K562 (cell line): ENCODE measurements around the gene TOMM5. TPM values are rescaled to one million over a fixed set of nuclear protein-coding genes. Genes with fewer than 3 reads are reported as not detected.

Experiments used
- ATAC-seq: fragments of 200-7000 bp; cut with Tn5 transposase; 3 replicates; pipeline ENCODE4 v1.9.1; 2020; ENCODE audit warnings: moderate library complexity
- Bru-seq: library from RNA; stranded (reverse); fragments of 400-500 nt; gene quantifications from one replicate; lab custom pipeline; 2021; lab: Mats Ljungman, UMichigan
- BruChase-seq, 2 experiments: library from RNA; stranded (reverse); fragments of 400-500 nt; gene quantifications; one replicate each; lab custom pipeline; 2021; lab: Mats Ljungman, UMichigan
- BruUV-seq: library from RNA; stranded (reverse); fragments of 400-500 nt; replicated peaks from 2 replicates; lab custom pipeline; 2021; lab: Mats Ljungman, UMichigan
- CTCF ChIA-PET: fragments of 300-600 bp; formaldehyde crosslinking; extraction: SDS; loops from one replicate; lab custom pipeline; 2021; ENCODE audit warnings: low intra/inter-chr PET ratio; lab: Yijun Ruan, JAX
- POLR2A ChIA-PET: fragments of 300-600, 350-650 bp; sonication (Branson Sonifier 250); formaldehyde crosslinking; extraction: SDS; loops from one replicate; lab custom pipeline; 2021; ENCODE audit warnings: antibody characterized with exemption, inconsistent platforms; lab: Yijun Ruan, JAX
- DNase-seq, 4 experiments: peaks; one replicate each; pipeline versions ENCODE4 v3.0.0 to v3.0.0-alpha.2; 2011 to 2018; ENCODE audit warnings: low spot score in 3 of 4, mixed read lengths in 3 of 4; ENCODE audit errors: extremely low read depth in 1 of 4
- FAIRE-seq: peaks from 2 replicates; lab custom pipeline; 2011; peaks lifted over from hg19 to GRCh38; lab: Jason Lieb, UNC
- H2AFZ ChIP-seq: 2 replicates; pipeline ENCODE4 v1.6.0; 2011; ENCODE audit warnings: low read depth, low read length, control low read depth, inconsistent platforms
- H3K27ac ChIP-seq: fragments of 200-600 bp; 3 replicates; pipeline ENCODE4 v1.8.0; 2011; ENCODE audit warnings: low read depth, mild to moderate bottlenecking, control low read depth, inconsistent platforms, low read length, moderate library complexity, mixed read lengths; ENCODE audit errors: extremely low read depth
- H3K27me3 ChIP-seq, 2 experiments: fragments of 300-600 bp in 1 of 2; 2 replicates in 1 of 2; 3 replicates in 1 of 2; pipeline versions ENCODE4 v1.6.0 to v1.8.0; 2011; ENCODE audit warnings: inconsistent platforms in 2 of 2, low read length in 2 of 2, mild to moderate bottlenecking in 1 of 2, mixed read lengths in 1 of 2, moderate library complexity in 1 of 2; ENCODE audit not compliant: control insufficient read depth in 2 of 2, insufficient read depth in 2 of 2
- H3K36me3 ChIP-seq: fragments of 300-600 bp; 3 replicates; pipeline ENCODE4 v1.8.0; 2011; ENCODE audit warnings: mild to moderate bottlenecking, low read length, inconsistent platforms; ENCODE audit not compliant: control insufficient read depth, insufficient read depth
- H3K4me1 ChIP-seq, 2 experiments: fragments of 200-600 bp in 1 of 2; replicated peaks in 1 of 2; 2 replicates in 1 of 2; 3 replicates in 1 of 2; pipeline versions ENCODE4 v1.5.1 to v1.8.0; 2011; ENCODE audit warnings: inconsistent platforms in 2 of 2, low read length in 2 of 2, mild to moderate bottlenecking in 1 of 2, mixed read lengths in 1 of 2, moderate library complexity in 1 of 2; ENCODE audit not compliant: control insufficient read depth in 2 of 2, insufficient read depth in 2 of 2
- H3K4me2 ChIP-seq: 2 replicates; pipeline ENCODE4 v1.6.1; 2011; ENCODE audit warnings: low read length, control low read depth, inconsistent platforms, mixed read lengths; ENCODE audit not compliant: insufficient read depth
- H3K4me3 ChIP-seq: fragments of 200-600 bp; sonication (generic), shearing (Covaris generic); 2 replicates; pipeline ENCODE4 v1.5.1; 2016; ENCODE audit warnings: control low read depth, inconsistent platforms
- H3K79me2 ChIP-seq: fragments of 200-600 bp; 3 replicates; pipeline ENCODE4 v1.8.0; 2011; ENCODE audit warnings: low read length, inconsistent platforms; ENCODE audit not compliant: control insufficient read depth, insufficient read depth
- H3K9ac ChIP-seq, 2 experiments: 2 replicates each; pipeline versions ENCODE4 v1.6.0 to v1.6.1; 2011; ENCODE audit warnings: low read depth in 2 of 2, low read length in 2 of 2, control low read depth in 1 of 2, inconsistent platforms in 1 of 2, mild to moderate bottlenecking in 1 of 2, mixed read lengths in 1 of 2; ENCODE audit not compliant: insufficient read depth in 1 of 2
- H3K9me1 ChIP-seq: one replicate; pipeline ENCODE4 v1.6.0; 2011; ENCODE audit warnings: inconsistent platforms, mild to moderate bottlenecking, low read length, moderate library complexity; ENCODE audit not compliant: control insufficient read depth, insufficient read depth
- H3K9me3 ChIP-seq: replicated peaks from 2 replicates; pipeline ENCODE4 v1.5.1; 2011; ENCODE audit warnings: low read depth, low read length, inconsistent platforms; ENCODE audit not compliant: control insufficient read depth, insufficient read depth
- H4K20me1 ChIP-seq: replicated peaks from 2 replicates; pipeline ENCODE4 v1.6.1; 2011; ENCODE audit warnings: low read length, inconsistent platforms, mixed read lengths; ENCODE audit not compliant: control insufficient read depth, insufficient read depth
- DACH1 ChIP-seq: fragments of 450-650 bp; IDR thresholded peaks from 2 replicates; pipeline ENCODE4 v1.6.1; 2018; ENCODE audit not compliant: partially characterized antibody
- ELF1 ChIP-seq: fragments of 200-800 bp; sonication (Bioruptor generic); IDR thresholded peaks from 2 replicates; pipeline ENCODE4 v1.6.1; 2016; ENCODE audit warnings: missing genetic modification characterization, missing compliant biosample characterization
- FUS ChIP-seq: fragments of 200-400 bp; formaldehyde crosslinking; optimal IDR thresholded peaks from 2 replicates; pipeline ENCODE3; 2017; ENCODE audit warnings: low read depth, low read length
- HNRNPH1 ChIP-seq: fragments of 200-400 bp; formaldehyde crosslinking; optimal IDR thresholded peaks from 2 replicates; pipeline ENCODE3; 2017; ENCODE audit warnings: low read depth, mild to moderate bottlenecking, low read length, moderate library complexity
- IFI16 ChIP-seq: fragments of 250-450 bp; sonication (Bioruptor Pico); IDR thresholded peaks from 2 replicates; pipeline ENCODE4 v2.1.2; 2022; ENCODE audit warnings: mild to moderate bottlenecking, inconsistent platforms
- NFE2 ChIP-seq: IDR thresholded peaks from 2 replicates; pipeline ENCODE4 v1.6.1; 2014; ENCODE audit warnings: antibody characterized with exemption, low read depth
- NFRKB ChIP-seq: fragments of 450-650 bp; IDR thresholded peaks from 2 replicates; pipeline ENCODE4 v1.6.1; 2016; ENCODE audit warnings: low read depth
- POLR2H ChIP-seq: IDR thresholded peaks from 2 replicates; pipeline ENCODE4 v1.6.1; 2016; ENCODE audit warnings: missing genetic modification characterization, low read depth, mild to moderate bottlenecking, control low read depth, missing compliant biosample characterization, moderate library complexity
- RBM14 ChIP-seq: fragments of 200-400 bp; formaldehyde crosslinking; IDR thresholded peaks from 2 replicates; pipeline ENCODE4 v1.6.1; 2018; ENCODE audit warnings: low read depth, mild to moderate bottlenecking, low read length, moderate library complexity, borderline replicate concordance; ENCODE audit not compliant: insufficient read depth
- WGBS: fragments of 100-300 bp; shearing (Covaris generic); methylation state at CpG from one replicate; pipeline ENCODE4 v1.1.6; 2016; ENCODE audit warnings: low coverage, mixed read lengths; ENCODE audit not compliant: insufficient coverage; ENCODE audit errors: missing lambda C conversion rate; 5-methylcytosine and 5-hydroxymethylcytosine counted together
- in situ Hi-C: fragments of 300-500 bp; cut with MboI; formaldehyde crosslinking; loops from 4 replicates; pipeline ENCODE4 v1.15.0; 2018; ENCODE audit warnings: inconsistent platforms, mixed read lengths
- intact Hi-C: fragments of 100-400 bp; cut with micrococcal nuclease; formaldehyde crosslinking; loops from 2 replicates; pipeline ENCODE4 v1.14.2; 2022
- long read RNA-seq, 3 experiments: library from polyadenylated mRNA in 2 of 3; library from RNA in 1 of 3; unstranded in 2 of 3; stranded (forward) in 1 of 3; transcript quantifications; one replicate each; pipeline ENCODE4 v2.0.0, GENCODE V29; 2019 to 2022
- polyA minus RNA-seq, 3 experiments: library from RNA; depleted of rRNA, polyadenylated mRNA; stranded (reverse); fragments of >200 nt; gene quantifications; 2 replicates each; pipeline ENCODE4 v1.2.3, GENCODE V29; 2011
- polyA plus RNA-seq, 8 experiments: library from polyadenylated mRNA; depleted of rRNA in 4 of 8; stranded (reverse) in 5 of 8; unstranded in 3 of 8; fragments of >200 nt; fragmentation: Nextera tagmentation in 2 of 8; fragmentation: Illumina TruSeq in 1 of 8; extraction: Ambion mirVana in 2 of 8; extraction: Trizol in 1 of 8; gene quantifications; 2 replicates each; pipeline versions ENCODE4 v1.2.1 to v1.2.3, GENCODE V29; 2011 to 2014; ENCODE audit warnings: inconsistent platforms in 1 of 8, missing spikeins in 1 of 8
- total RNA-seq, 7 experiments: library from RNA; depleted of rRNA in 6 of 7; stranded (reverse); fragments of >200 nt in 6 of 7; fragmentation: Illumina TruSeq in 2 of 7; extraction: Trizol in 2 of 7; gene quantifications; 2 replicates each; pipeline versions ENCODE4 v1.2.1 to v1.2.3, GENCODE V29; 2011 to 2021; ENCODE audit warnings: low replicate concordance in 1 of 7
- TF ChIP-seq, protein P1 (sequence below): fragments of 250-450 bp; sonication (Bioruptor Pico); IDR thresholded peaks from 2 replicates; pipeline ENCODE4 v1.5.0; 2022; ENCODE audit warnings: mild to moderate bottlenecking
- TF ChIP-seq, protein P2 (sequence below): sonication (generic); formaldehyde crosslinking; IDR thresholded peaks from 2 replicates; pipeline ENCODE4 v1.8.1; 2023; ENCODE audit warnings: mild to moderate bottlenecking, missing genetic modification reagents

TOMM5 gene
- 113 and 166 TPM in 2 replicates for total RNA-seq (2011; cell fraction: chromatin; rRNA removed; ENCODE audit: low replicate concordance)
- total RNA-seq (2011; cell fraction: nucleolus; rRNA removed), result 109 and 111 TPM in 2 replicates
- total RNA-seq (2011; cell fraction: nucleoplasm; rRNA removed), result 160 and 203 TPM in 2 replicates
- total RNA-seq (2014; rRNA removed), result 486 and 497 TPM in 2 replicates
- total RNA-seq (2014; rRNA removed; fragmentation: Illumina TruSeq; extraction: Trizol), result 432 and 435 TPM in 2 replicates
- 507 and 545 TPM in 2 replicates for total RNA-seq (2015; rRNA removed; fragmentation: Illumina TruSeq; extraction: Trizol)
- total RNA-seq (2021), result 262 and 298 TPM in 2 replicates
- 324 and 496 TPM in 2 replicates for polyA plus RNA-seq (2011; rRNA removed)
- polyA plus RNA-seq (2011; cell fraction: cytosol; rRNA removed), result 234 and 249 TPM in 2 replicates
- polyA plus RNA-seq (2011; cell fraction: nucleus; rRNA removed), result 147 and 154 TPM in 2 replicates
- 170 and 540 TPM in 2 replicates for polyA plus RNA-seq (2012)
- 415 and 463 TPM in 2 replicates for polyA plus RNA-seq (2014; fragmentation: Illumina TruSeq; extraction: Trizol)
- 1,000 to 10,000 TPM; 1,739 to 1,742 TPM for polyA plus RNA-seq (2014; fragmentation: Nextera tagmentation; extraction: Ambion mirVana)
- 636 and 716 TPM in 2 replicates for polyA plus RNA-seq (2014; rRNA removed)
- 175 and 198 TPM in 2 replicates for polyA minus RNA-seq (2011; rRNA and poly(A)+ RNA removed)
- polyA minus RNA-seq (2011; cell fraction: cytosol; rRNA and poly(A)+ RNA removed), result 111 and 115 TPM in 2 replicates
- 84.0 and 132 TPM in 2 replicates for polyA minus RNA-seq (2011; cell fraction: nucleus; rRNA and poly(A)+ RNA removed)
- Bru-seq, nascent RNA, result percentile 99 among the genes with signal in this experiment
- BruChase-seq, experiment 1, labeled RNA remaining after a 2-hour chase, result percentile 99 among the genes with signal in this experiment
- BruChase-seq, experiment 2, labeled RNA remaining after a 6-hour chase, result percentile 99 among the genes with signal in this experiment
- long read RNA-seq, experiment 1, transcript TOMM5-201 (2 exons, 751 nt), result major isoform, 582 of 643 reads
- long read RNA-seq, experiment 1, transcript TOMM5-202 (2 exons, 808 nt), result minor isoform, 47 of 643 reads
- long read RNA-seq, experiment 1, transcript TOMM5-203 (2 exons, 789 nt), result minor isoform, 10 of 643 reads
- long read RNA-seq, experiment 1, partial matches to known transcripts, result 0 of 643 reads
- long read RNA-seq, experiment 1, other reads (novel, unspliced or antisense), result 2 of 643 reads
- long read RNA-seq, experiment 2, transcript TOMM5-201 (2 exons, 751 nt), result major isoform, 335 of 367 reads
- long read RNA-seq, experiment 2, transcript TOMM5-203 (2 exons, 789 nt), result minor isoform, 11 of 367 reads
- long read RNA-seq, experiment 2, transcript TOMM5-202 (2 exons, 808 nt), result minor isoform, 21 of 367 reads
- long read RNA-seq, experiment 2, partial matches to known transcripts, result 0 of 367 reads
- long read RNA-seq, experiment 2, other reads (novel, unspliced or antisense), result 0 of 367 reads
- long read RNA-seq, experiment 3, transcript TOMM5-203 (2 exons, 789 nt), result minor isoform, 5 of 439 reads
- long read RNA-seq, experiment 3, transcript TOMM5-202 (2 exons, 808 nt), result minor isoform, 21 of 439 reads
- long read RNA-seq, experiment 3, transcript TOMM5-201 (2 exons, 751 nt), result major isoform, 413 of 439 reads
- long read RNA-seq, experiment 3, partial matches to known transcripts, result 0 of 439 reads
- long read RNA-seq, experiment 3, other reads (novel, unspliced or antisense), result 0 of 439 reads

DNA sequence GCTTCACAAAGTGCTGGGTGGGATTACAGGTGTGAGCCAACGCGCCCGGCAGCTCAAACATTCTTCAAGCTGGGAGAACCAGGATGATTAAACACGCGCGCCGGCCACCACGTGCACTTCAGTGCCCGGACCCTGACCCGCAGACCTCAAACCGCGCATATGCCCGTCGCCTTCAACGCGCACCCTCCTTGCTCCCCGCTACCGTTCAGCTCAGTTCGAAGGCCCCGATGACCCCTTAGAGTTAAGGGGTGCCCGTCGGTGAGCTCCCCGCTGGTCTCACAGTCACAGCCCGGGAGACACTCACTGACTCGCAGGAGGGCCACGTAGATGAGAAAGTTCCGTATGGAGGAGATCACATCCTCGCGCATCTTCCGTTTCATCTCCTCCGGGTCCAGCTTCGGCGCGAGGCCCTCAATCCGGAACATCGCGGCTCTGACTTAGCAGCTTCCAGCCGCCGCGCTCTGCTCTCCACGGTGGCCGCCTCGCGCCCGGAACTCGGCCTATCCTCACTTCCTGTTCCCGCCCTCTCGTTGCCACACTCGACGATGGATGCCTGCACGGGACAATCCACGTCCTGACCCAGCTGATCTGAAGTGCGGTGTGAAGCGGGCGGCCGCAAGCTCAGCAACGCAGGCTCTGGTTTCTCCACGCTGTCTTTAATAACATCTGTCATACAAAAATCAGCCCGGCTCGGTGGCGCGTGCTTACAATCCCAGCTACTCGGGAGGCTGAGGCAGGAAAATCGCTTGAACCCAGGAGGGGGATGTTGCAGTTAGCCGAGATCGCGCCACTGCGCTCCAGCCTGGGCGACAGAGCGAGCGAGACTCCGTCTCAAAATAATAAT is at the start of gene TOMM5:
Gene TOMM5, minus strand, starts transcription at position 490 of the 844 bp plus-strand sequence. Its CDS starts 65 bp downstream, at position 425.
- DNase-seq, result peak; percentile 88 to 97 (median 90)
- CTCF ChIA-PET, result no interaction called here
- POLR2A ChIA-PET, result interaction anchor here (0.5 to 3.1 kb wide), 19 partner anchors 10 to 841 kb away, joined by 3 to 30 read pairs (median 3); partner anchors contain the start of genes DCAF10 and ZCCHC7
- Histone ChIP-seq H4K20me1 (peaks cover 16% of the 10 kb centered on the region), H3K9me3 (no peaks in the 10 kb centered on the region), H3K36me3 (peaks cover 38% of the 10 kb centered on the region), H3K27ac (peak within 1 kb of the TSS; percentile 87), H2AFZ (peak within 1 kb of the TSS; percentile 83), H3K4me3 (peak within 1 kb of the TSS; percentile 57), H3K4me2 (peak within 1 kb of the TSS; percentile 91), H3K79me2 (peaks cover 54% of the 10 kb centered on the region), H3K27me3 (no peaks in the 10 kb centered on the region), H3K9ac (peak within 1 kb of the TSS; percentile 87 to 100), H3K4me1 (peaks cover 20 to 31% of the 10 kb centered on the region in 2 experiments), H3K9me1 (no peaks in the 10 kb centered on the region)
- peak; percentile 92 for ATAC-seq
- WGBS, result under 1% methylated on average over 72 of the region's 72 CpGs
- intact Hi-C loops (loop anchor here (5.0 kb wide), 5 partner anchors 110 to 310 kb away; partner anchors contain the start of genes EXOSC3 and SLC25A51), in situ Hi-C loops (no loop called here)
- FAIRE-seq, result peak; percentile 79
- BruUV-seq, result TSS peak; percentile 64
- TF ChIP-seq RBM14, result no peak
- no peak for TF ChIP-seq IFI16 (CRISPR knock-in tag)
- no peak for TF ChIP-seq FUS
- TF ChIP-seq, protein P1, sequence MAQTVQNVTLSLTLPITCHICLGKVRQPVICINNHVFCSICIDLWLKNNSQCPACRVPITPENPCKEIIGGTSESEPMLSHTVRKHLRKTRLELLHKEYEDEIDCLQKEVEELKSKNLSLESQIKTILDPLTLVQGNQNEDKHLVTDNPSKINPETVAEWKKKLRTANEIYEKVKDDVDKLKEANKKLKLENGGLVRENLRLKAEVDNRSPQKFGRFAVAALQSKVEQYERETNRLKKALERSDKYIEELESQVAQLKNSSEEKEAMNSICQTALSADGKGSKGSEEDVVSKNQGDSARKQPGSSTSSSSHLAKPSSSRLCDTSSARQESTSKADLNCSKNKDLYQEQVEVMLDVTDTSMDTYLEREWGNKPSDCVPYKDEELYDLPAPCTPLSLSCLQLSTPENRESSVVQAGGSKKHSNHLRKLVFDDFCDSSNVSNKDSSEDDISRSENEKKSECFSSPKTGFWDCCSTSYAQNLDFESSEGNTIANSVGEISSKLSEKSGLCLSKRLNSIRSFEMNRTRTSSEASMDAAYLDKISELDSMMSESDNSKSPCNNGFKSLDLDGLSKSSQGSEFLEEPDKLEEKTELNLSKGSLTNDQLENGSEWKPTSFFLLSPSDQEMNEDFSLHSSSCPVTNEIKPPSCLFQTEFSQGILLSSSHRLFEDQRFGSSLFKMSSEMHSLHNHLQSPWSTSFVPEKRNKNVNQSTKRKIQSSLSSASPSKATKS (CRISPR knock-in tag), result no peak
- peak; percentile 89 for TF ChIP-seq ELF1 (tag)
- TF ChIP-seq, protein P2, sequence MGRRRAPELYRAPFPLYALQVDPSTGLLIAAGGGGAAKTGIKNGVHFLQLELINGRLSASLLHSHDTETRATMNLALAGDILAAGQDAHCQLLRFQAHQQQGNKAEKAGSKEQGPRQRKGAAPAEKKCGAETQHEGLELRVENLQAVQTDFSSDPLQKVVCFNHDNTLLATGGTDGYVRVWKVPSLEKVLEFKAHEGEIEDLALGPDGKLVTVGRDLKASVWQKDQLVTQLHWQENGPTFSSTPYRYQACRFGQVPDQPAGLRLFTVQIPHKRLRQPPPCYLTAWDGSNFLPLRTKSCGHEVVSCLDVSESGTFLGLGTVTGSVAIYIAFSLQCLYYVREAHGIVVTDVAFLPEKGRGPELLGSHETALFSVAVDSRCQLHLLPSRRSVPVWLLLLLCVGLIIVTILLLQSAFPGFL (CRISPR knock-in tag), result peak; percentile 54; the same call in 1 of the 2 replicates
- TF ChIP-seq POLR2H (tag), result peak; percentile 88
- no peak for TF ChIP-seq DACH1
- peak; percentile 86 for TF ChIP-seq NFRKB
- TF ChIP-seq HNRNPH1, result no peak
- TF ChIP-seq NFE2, result peak; percentile 18; the same call in 1 of the 2 replicates
